COLO829 (cell line): ENCODE results near the gene KMT2D.

Experiments used
- DNase-seq: peaks from one replicate; pipeline ENCODE4 v3.0.0; 2012; ENCODE audit warnings: low spot score

The KMT2D gene

GRCh38 chr12:49033611-49034285 is 26.8 kb downstream of the KMT2D start:
- no peak for DNase-seq

GRCh38 chr12:49032679-49033447 is 27.7 kb downstream of the KMT2D start:
- no peak for DNase-seq

GRCh38 chr12:49032276-49032675 is 28.3 kb downstream of the KMT2D start:
- no peak for DNase-seq

GRCh38 chr12:49031573-49032161 is 28.9 kb downstream of the KMT2D start:
- DNase-seq, result no peak

- no peak for DNase-seq
Observed at GRCh38 chr12:49030714-49031572, 29.7 kb downstream of the KMT2D start.

GRCh38 chr12:49030119-49030518 is 30.5 kb downstream of the KMT2D start:
- no peak for DNase-seq

GRCh38 chr12:49028666-49029275 is 31.8 kb downstream of the KMT2D start:
- no peak for DNase-seq

- no peak for DNase-seq
Observed at GRCh38 chr12:49027846-49028555, 32.6 kb downstream of the KMT2D start.

GRCh38 chr12:49026678-49027480 is 33.7 kb downstream of the KMT2D start:
- DNase-seq, result no peak

- no peak for DNase-seq
Observed at GRCh38 chr12:49026101-49026500, 34.5 kb downstream of the KMT2D start.

- DNase-seq, result no peak
Observed at GRCh38 chr12:49025463-49025862, 35.1 kb downstream of the KMT2D start.

GRCh38 chr12:49024543-49024942 is 36.1 kb downstream of the KMT2D start:
- DNase-seq, result no peak

- no peak for DNase-seq
Observed at GRCh38 chr12:49023812-49024211, 36.8 kb downstream of the KMT2D start.

- no peak for DNase-seq
Observed at GRCh38 chr12:49022558-49023178, 37.9 kb downstream of the KMT2D start.

- no peak for DNase-seq
Observed at GRCh38 chr12:49021292-49021915, 39.2 kb downstream of the KMT2D start.

GRCh38 chr12:49020441-49020840 is 40.2 kb downstream of the KMT2D start:
- no peak for DNase-seq

- peak; percentile 36 for DNase-seq
Observed at GRCh38 chr12:49019443-49020324, 40.9 kb downstream of the KMT2D start.

GRCh38 chr12:49019120-49019430 is 41.5 kb downstream of the KMT2D start:
- no peak for DNase-seq
